HL-60/S4 treated with phorbol 12-myristate 13-acetate at 8.2 ng/mL for 4 days and 3 days (cell line): Measurements from ENCODE around the gene PBX2.

ENCODE experiments used
- in situ Hi-C: fragments of 300-500 bp; cut with MboI; formaldehyde crosslinking; loops from 2 replicates; pipeline ENCODE4 v1.15.0; 2022; ENCODE audit warnings: low sequenced_read_pairs

The PBX2 gene

DNA sequence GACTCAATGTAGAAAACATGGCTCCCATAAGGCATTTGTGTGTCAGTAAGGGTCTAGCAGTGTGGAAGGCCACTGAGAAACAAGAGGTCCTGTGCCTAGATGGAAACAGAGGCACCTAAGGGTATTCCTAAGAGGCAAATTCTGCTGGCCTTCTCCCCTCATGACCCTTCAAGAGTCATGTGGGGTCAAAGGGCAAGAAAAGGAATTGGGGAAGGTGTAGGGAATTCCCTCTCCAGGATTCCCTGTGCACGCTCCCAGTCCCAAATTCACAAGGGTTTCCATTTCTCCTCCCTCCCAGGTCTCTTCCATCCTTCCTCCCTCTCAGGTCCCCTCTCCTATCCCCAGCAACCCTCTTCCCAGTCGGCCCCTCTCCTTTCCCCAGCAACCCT lies 14.7 kb downstream of the PBX2 start:
- in situ Hi-C loops = no loop called here

- in situ Hi-C loops = no loop called here
Observed at GRCh38 chr6:32174416-32174815, 15.6 kb downstream of the PBX2 start.

GRCh38 chr6:32173051-32173727 lies 16.8 kb downstream of the PBX2 start:
- in situ Hi-C loops = no loop called here

GRCh38 chr6:32171234-32171633 lies 18.8 kb downstream of the PBX2 start:
- in situ Hi-C loops = no loop called here

GRCh38 chr6:32170294-32170693 lies 19.7 kb downstream of the PBX2 start:
- in situ Hi-C loops = no loop called here

DNA sequence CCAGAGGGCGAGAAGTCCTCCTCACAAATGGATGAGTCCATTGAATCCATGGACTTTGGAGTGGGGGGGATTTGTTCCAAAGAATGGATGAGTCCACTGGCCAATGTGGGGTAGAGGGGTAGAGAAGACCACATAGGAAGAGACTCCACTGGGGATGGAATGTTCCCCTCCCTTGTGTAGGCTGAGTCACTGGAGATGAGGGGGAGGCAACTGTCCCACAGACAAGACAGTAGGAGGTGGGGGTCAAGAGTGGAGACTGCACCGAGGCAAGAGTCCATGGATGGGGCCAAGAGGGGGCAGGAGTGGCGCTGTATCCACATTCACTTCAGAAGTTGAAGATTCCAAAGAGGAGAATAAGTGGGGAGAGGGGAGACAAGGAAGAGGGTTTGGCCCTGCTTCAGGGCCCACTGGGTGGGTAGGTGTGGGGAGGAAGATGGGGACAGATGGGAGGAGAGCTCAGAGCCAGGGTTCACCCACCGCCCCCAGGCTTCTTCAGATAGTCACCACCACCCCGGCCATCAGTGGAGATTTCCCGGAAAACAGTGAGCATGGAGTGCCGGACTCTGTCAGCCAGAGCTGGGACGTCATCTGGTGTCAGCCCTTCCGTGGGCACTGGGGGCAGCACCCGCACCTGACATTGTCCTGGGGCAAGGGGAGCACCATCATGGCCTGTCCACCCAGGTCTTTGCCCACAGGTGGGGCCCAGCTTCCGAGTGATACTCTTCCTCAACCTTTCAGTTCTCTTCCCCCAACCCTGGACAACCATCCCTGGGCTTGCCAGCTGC lies 21.0 kb downstream of the PBX2 start:
- in situ Hi-C loops = no loop called here

DNA sequence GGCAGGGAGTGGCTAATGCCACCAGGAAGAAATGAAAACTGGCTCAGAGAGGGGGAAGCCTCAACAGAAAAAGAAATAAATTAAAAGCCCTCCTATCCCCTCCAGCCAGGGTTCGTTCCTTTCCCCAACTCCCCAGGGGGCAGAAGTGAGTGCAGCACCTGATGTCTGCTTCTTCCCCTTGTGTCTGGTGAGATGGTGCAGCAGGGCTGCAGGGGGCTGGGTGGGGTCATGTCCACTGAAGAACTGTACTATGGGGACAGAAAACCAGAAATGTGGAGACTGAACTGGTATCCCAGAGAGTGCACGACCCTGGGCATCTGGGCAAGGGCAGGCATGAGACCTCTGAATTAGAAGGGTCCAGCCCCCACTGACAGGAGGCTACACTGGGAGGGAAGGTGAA lies 21.7 kb downstream of the PBX2 start:
- in situ Hi-C loops = no loop called here

DNA sequence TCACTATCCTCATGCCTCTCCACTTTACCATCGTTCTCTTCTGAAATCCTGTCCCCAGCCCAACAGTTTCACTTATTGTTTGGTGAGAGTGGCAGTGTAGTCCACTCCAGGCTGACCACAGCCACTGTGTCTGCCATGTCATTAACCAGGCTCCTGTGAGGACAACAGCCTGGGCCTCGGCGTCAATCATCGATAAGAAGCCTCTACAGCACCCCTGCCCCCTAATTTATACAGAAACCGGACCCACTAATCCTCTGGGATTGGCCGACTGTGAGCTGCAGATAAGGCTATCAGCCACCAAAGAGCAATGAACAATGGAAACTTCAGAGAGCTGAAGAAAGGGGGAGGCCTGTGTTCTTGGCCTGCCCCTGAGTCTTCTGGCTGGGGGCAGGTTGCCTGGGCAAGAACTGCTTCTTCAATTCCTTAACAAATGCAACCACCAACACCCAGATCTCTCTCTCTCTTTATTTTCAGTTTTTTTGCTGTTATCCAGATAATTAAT lies 22.2 kb downstream of the PBX2 start:
- in situ Hi-C loops = no loop called here

- in situ Hi-C loops = no loop called here
Observed at GRCh38 chr6:32167154-32167760, 22.7 kb downstream of the PBX2 start.

DNA sequence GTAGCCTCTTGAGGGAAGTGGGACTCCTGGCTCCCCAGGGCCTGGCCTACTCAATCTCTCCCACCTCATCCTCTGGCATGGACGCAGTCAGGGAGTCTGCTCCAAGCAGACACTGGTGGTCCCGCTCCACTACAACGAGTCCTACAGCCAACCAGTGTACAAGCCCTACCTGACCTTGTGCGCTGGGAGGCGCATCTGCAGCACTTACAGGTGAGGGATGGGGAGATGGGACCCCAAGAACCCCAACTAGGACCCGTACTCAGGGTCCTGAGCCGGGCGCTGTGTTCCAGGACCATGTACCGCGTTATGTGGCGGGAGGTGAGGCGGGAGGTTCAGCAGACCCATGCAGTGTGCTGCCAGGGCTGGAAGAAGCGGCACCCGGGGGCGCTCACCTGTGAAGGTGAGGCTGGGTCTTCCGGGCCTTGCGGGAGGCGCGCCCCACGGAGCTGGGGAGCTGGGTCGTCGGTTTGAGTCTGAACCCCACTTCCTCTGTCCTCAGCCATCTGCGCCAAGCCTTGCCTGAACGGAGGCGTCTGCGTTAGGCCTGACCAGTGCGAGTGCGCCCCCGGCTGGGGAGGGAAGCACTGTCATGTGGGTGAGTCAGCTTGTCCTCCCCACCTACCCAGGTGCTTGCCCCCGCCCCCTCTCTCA lies 23.5 kb downstream of the PBX2 start:
- in situ Hi-C loops = no loop called here

GRCh38 chr6:32164295-32164694 lies 25.7 kb downstream of the PBX2 start, which contains the start of gene EGFL8:
EGFL8 (plus strand) TSS chr6:32164595; CDS start chr6:32166166, 1,571 bp downstream.
- in situ Hi-C loops = no loop called here

DNA sequence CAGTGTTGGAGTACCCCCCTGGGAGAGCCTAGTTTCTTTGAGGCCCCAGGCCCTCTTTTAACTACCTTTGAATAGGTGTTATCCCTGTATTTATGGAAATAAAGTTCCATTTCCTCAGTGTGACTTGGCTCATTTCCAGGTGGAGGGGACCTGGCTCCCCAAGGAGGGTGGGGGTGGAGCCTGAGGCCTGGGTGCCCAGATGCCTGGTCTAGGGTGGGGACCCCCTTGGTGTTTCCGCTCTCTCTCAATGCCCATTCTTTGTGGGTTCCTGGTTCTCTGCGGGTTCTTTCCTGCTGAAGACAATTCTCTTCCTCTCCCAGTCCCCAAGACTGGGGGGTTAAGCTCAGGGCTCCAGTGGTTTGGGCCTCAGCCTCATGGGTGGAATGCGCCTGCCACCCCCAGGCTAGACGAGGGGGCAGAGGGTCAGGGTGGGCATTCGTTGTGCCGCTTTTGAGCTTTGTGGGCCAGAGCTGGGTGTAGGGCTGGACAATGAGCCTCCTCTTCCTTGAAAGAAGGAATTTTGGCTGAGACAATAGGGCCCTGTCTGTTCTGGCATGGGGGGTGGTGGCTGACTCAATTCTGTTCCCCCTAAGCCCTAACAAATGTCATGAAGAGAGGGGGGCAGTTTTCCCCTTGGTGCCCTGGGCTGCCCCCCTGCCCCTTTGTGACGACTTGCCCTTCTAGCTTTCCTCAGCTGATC lies 26.3 kb downstream of the PBX2 start:
- in situ Hi-C loops = no loop called here

- in situ Hi-C loops = no loop called here
Observed at GRCh38 chr6:32158052-32158451, 31.9 kb downstream of the PBX2 start.

- in situ Hi-C loops = no loop called here
Observed at GRCh38 chr6:32156891-32157290, 33.1 kb downstream of the PBX2 start.

GRCh38 chr6:32154514-32155161 lies 35.4 kb downstream of the PBX2 start:
- in situ Hi-C loops = no loop called here

DNA sequence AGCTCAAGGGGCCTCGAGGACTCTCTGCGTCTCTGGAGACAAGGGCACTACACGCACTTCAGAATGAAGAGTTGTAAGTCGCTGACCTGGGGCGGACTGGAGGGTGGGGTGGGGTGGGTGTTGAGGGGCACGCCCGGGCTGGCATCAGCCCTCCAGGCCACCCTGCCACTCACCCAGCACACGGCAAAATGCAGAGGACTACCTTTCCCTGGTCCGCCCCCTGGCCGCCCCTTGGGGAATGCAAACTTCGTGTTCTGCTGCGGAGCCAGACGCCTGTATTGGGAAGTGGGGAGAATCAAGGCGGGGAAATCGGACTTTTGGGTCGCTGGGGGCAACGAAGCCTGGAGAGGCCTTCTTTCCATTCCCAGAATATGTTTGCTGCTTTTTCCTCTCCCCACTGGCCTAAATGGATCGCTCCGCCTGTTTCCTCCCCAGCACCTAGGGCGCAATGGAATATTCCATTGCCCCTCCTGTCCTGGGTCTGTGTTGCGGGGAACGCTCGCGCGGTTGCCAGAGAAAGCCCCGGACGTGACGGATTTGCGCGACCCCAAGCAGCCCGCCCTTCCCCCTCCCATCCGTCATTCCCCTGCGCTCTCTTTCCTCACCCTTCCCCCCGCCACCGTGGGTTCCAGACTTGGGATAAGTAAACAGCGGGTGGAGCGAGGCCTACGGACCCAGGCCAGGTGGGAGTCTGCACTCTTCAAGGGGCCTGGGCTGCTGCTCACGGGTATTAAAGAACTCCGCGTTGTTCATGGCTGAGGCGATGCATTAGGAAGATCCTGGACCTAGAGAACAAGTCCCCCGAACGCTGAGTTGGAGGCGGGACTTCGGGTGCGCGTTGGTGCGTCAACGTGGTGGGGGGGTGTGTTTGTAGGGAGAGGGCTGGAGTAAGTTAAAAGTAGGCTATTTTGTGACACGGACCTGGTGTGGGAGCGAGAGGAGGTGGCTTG lies 36.2 kb downstream of the PBX2 start, which contains the start of gene PPT2:
Gene PPT2 (plus strand): TSS at position 578 of the 950 bp plus-strand sequence. CDS start 454 bp downstream, outside the sequence.
- in situ Hi-C loops = no loop called here

DNA sequence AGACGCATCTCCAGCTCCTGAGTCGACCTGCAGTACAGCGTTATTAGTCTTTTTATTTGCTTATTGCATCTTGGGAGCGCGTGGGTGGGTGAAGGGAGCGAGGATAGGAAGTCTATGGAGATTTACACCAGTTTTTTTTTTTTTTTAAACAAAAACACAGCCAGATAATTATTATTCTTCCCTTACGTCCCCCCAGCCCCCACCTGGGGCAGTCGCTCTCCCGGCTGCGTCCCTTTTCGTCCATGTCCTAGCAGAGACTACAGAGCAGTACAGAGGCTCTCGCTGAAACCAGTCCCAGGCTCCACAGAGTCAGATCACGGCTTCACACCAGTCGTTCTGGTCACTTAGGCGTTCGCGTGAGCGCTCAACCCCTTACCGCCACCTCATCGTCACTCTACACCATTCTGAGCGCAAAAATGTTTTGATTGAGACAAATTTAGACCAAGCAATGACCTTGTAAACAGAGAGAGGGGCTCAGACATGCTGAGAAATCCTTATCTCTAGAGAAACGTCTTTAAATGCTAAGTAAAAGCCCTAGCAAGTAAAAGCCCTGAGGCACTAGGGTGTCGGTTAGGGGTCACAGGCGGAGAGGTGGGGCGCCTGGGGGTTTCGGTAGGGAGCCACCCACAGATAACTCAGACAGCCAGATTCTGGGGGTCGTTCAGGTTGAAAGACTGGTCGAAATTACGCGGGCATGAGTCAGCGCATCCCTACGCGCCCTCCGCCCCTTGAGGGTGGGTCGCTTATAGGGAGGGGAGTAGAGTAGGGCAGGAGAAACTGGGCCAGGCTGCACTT lies 37.0 kb downstream of the PBX2 start:
- in situ Hi-C loops = no loop called here
